OCI-LY3 (cell line): Measurements from ENCODE around the gene RGS9BP.

ENCODE experiments used
- CTCF ChIP-seq: fragments of 200-600, 300-600 bp; sonication (generic); IDR thresholded peaks from 2 replicates; pipeline ENCODE4 v1.5.1; 2014; ENCODE audit warnings: antibody characterized with exemption, low read length, low read depth
- EZH2phosphoT487 ChIP-seq: fragments of 200-600 bp; shearing (Covaris generic); IDR thresholded peaks from 2 replicates; pipeline ENCODE4 v1.6.1; 2018; ENCODE audit warnings: antibody characterized with exemption, mixed run types, low read depth

GRCh38 chr19:32627714-32628270, 47.9 kb upstream of the RGS9BP start:
- TF ChIP-seq CTCF (no peak), EZH2phosphoT487 (no peak)
